Pons (tissue), 1 donor: Measurements from ENCODE around the gene RTN4RL2.
"Not testable (repeated sequence)": the region's sequence is repeated elsewhere in the genome, so short reads cannot be mapped to it uniquely, and the experiment has no call there.

Experiments used
- DNase-seq: peaks from one replicate; pipeline ENCODE4 v3.0.0-alpha.2; 2016; ENCODE audit warnings: low spot score

The RTN4RL2 gene

GRCh38 chr11:57432714-57433163 lies 27.6 kb upstream of the RTN4RL2 start:
- DNase-seq: no peak

- DNase-seq: no peak
Measured at GRCh38 chr11:57434640-57435546, 25.4 kb upstream of the RTN4RL2 start.

GRCh38 chr11:57436031-57436430 lies 24.3 kb upstream of the RTN4RL2 start:
- no peak for DNase-seq

GRCh38 chr11:57438345-57439285 lies 21.7 kb upstream of the RTN4RL2 start:
- no peak for DNase-seq

GRCh38 chr11:57439786-57440185 lies 20.5 kb upstream of the RTN4RL2 start:
- no peak for DNase-seq

GRCh38 chr11:57440744-57441414 lies 19.4 kb upstream of the RTN4RL2 start:
- DNase-seq: no peak

GRCh38 chr11:57444362-57445121 lies 15.8 kb upstream of the RTN4RL2 start:
- DNase-seq: no peak

- DNase-seq: not testable (repeated sequence)
Measured at GRCh38 chr11:57445122-57445394, 15.3 kb upstream of the RTN4RL2 start.

- DNase-seq: no peak
Measured at GRCh38 chr11:57446055-57446454, 14.3 kb upstream of the RTN4RL2 start.

- no peak for DNase-seq
Measured at GRCh38 chr11:57453543-57454177, 6.7 kb upstream of the RTN4RL2 start.

GRCh38 chr11:57456960-57457642 lies 3.2 kb upstream of the RTN4RL2 start:
- DNase-seq: peak; percentile 81

- DNase-seq: no peak
Measured at GRCh38 chr11:57457643-57458023, 2.7 kb upstream of the RTN4RL2 start.

GRCh38 chr11:57458060-57458409 lies 2.3 kb upstream of the RTN4RL2 start:
- no peak for DNase-seq

GRCh38 chr11:57458410-57459163 lies 1.7 kb upstream of the RTN4RL2 start:
- DNase-seq: no peak

GRCh38 chr11:57459164-57460021 lies 935 bp upstream of the RTN4RL2 start:
- DNase-seq: no peak

GRCh38 chr11:57460758-57461749 lies 726 bp downstream of the RTN4RL2 start:
- DNase-seq: no peak

GRCh38 chr11:57461841-57462489 lies 1.6 kb downstream of the RTN4RL2 start:
- DNase-seq: no peak
